ENCODE data around the gene SERPINB10.
"Not testable (repeated sequence)": the region's sequence is repeated elsewhere in the genome, so short reads cannot be mapped to it uniquely, and the experiment has no call there.

The SERPINB10 gene

DNA sequence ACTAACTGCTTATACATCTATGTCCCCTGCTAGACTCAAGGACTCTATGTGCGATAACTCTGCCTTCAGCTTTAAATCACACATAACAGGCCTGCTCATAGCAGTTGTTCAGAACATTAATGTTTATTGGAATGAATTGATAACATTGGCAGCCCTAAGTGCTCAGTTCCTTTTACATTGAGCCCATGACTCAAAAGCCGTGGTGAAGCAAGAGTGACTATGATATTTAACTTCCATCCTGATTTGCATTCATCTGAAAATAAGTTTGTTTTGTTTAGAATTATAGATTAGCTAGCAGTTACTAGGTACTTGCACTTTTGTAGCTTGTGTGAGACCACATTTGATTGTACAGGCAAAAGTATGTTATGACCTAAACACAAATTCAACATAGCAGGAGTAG is 14.3 kb downstream of the SERPINB10 start:
- Histone ChIP-seq H3K4me3 (ENCODE audit: low read depth, low read length) (no peak overlapping the region), H3K27ac (ENCODE audit: low read depth, low read length) (no peak overlapping the region), H3K36me3 (ENCODE audit: control insufficient read depth, insufficient read depth, low read length) (no peaks in the 10 kb centered on the region), H3K27me3 (ENCODE audit: control insufficient read depth, insufficient read depth, low read length) (no peaks in the 10 kb centered on the region), H3K4me1 (ENCODE audit: control insufficient read depth, insufficient read depth, low read length) (no peaks in the 10 kb centered on the region), H3K9ac (ENCODE audit: low read length) (no peak overlapping the region), H3K9me3 (ENCODE audit: control insufficient read depth, insufficient read depth, low read depth, low read length) (no peaks in the 10 kb centered on the region)

DNA sequence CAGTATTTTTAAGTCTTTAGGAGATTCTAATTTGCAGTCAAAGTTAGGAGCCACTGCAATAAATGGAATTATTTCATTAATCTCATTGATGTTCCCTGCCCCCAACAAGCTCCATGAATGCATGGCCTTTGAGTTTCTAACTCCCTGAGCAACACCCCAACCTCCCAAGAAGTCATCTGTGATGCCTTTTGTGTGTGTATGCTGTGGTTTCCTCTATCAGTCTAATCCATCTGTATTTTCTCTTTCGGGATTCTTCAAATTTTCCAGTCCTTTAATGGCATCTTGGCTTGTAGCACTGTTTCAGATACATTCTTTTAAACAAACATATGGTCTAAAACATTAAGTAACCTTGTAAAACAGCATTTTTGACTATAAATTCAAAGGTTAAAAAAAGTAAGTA is 16.8 kb downstream of the SERPINB10 start:
- Histone ChIP-seq H3K36me3 (ENCODE audit: control insufficient read depth, insufficient read depth, low read length) (no peaks in the 10 kb centered on the region), H3K9me3 (ENCODE audit: control insufficient read depth, insufficient read depth, low read depth, low read length) (no peaks in the 10 kb centered on the region), H3K27me3 (ENCODE audit: control insufficient read depth, insufficient read depth, low read length) (no peaks in the 10 kb centered on the region), H3K4me1 (ENCODE audit: control insufficient read depth, insufficient read depth, low read length) (no peaks in the 10 kb centered on the region), H3K4me3 (ENCODE audit: low read depth, low read length) (no peak overlapping the region), H3K27ac (ENCODE audit: low read depth, low read length) (no peak overlapping the region), H3K9ac (ENCODE audit: low read length) (no peak overlapping the region)

DNA sequence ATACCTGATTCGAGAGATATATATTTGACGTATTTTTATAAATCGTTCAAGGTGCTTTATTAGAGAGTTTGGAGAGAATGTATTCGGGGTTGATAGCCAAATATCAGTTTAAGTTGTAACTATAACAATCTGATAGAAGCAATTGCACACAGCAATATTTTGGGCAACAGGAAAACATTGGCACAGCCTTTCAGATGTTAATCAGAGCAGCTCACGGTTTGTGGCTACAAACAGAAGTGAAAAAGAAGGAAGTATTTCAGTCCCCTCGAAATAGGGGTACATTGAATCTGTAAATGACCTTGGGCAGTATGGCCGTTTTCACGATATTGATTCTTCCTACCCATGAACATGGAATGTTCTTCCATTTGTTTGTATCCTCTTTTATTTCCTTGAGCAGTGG is 20.6 kb downstream of the SERPINB10 start:
- Histone ChIP-seq H3K36me3 (ENCODE audit: control insufficient read depth, insufficient read depth, low read length) (no peaks in the 10 kb centered on the region), H3K9ac (ENCODE audit: low read length) (no peak overlapping the region), H3K9me3 (ENCODE audit: control insufficient read depth, insufficient read depth, low read depth, low read length) (no peaks in the 10 kb centered on the region), H3K27me3 (ENCODE audit: control insufficient read depth, insufficient read depth, low read length) (no peaks in the 10 kb centered on the region), H3K4me1 (ENCODE audit: control insufficient read depth, insufficient read depth, low read length) (no peaks in the 10 kb centered on the region), H3K4me3 (ENCODE audit: low read depth, low read length) (no peak overlapping the region), H3K27ac (ENCODE audit: low read depth, low read length) (no peak overlapping the region)

DNA sequence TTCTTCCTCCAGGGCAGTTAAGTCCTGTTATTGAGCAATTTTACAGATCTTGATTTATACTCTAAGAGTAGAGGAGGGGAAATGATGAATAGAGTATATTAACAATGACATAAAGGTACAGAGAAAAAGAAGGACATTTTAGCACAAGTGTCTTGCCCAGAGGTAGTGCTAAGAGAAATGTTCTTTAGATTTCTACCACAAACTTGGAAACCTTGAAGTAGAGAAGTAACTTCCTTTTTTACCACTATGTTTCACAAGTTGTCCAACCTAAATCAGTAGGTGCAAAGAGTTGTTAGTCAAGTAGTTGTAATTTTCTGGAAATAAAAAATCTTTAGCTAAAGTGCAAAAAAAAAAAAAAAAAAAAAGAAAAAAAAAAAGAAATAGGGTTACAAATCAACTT is 21.6 kb downstream of the SERPINB10 start:
- H3K27me3 ChIP-seq (ENCODE audit: control insufficient read depth, insufficient read depth, low read length); H3K27ac ChIP-seq (ENCODE audit: low read depth, low read length); H3K4me1 ChIP-seq (ENCODE audit: control insufficient read depth, insufficient read depth, low read length); H3K9ac ChIP-seq (ENCODE audit: low read length); H3K4me3 ChIP-seq (ENCODE audit: low read depth, low read length); H3K36me3 ChIP-seq (ENCODE audit: control insufficient read depth, insufficient read depth, low read length); H3K9me3 ChIP-seq (ENCODE audit: control insufficient read depth, insufficient read depth, low read depth, low read length): not testable (repeated sequence)

DNA sequence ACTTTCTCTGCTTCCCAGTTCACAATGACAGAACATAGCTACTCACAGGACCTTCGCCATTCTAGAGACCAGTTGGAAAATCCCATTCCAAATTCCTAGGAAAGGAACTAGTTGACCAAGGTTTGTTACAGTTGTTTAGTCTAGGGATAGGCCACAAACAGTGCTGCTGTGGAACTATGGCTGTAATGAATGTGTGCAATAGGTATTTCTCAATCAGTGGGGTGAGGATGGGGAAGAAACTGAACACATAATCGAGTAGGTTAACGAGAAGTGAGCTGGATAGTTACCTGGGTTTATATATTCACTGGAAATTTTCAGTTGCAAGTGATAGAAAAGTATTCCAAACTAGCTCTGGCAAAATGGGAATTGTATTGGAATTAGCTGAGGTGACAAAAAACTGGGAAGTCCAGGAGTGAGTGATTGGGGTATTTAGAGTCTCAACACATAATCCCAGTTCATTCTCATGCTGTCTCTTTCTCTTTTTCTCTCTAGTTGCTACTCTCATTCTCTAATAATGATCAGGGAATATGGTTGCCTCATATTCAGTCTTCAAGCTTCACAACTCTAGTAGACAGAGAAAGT is 23.1 kb downstream of the SERPINB10 start:
- no peaks in the 10 kb centered on the region for H3K9me3 ChIP-seq (ENCODE audit: control insufficient read depth, insufficient read depth, low read depth, low read length)
- H3K4me3 ChIP-seq (ENCODE audit: low read depth, low read length): no peak overlapping the region
- no peaks in the 10 kb centered on the region for H3K36me3 ChIP-seq (ENCODE audit: control insufficient read depth, insufficient read depth, low read length)
- H3K4me1 ChIP-seq (ENCODE audit: control insufficient read depth, insufficient read depth, low read length): no peaks in the 10 kb centered on the region
- no peak overlapping the region for H3K27ac ChIP-seq (ENCODE audit: low read depth, low read length)
- H3K9ac ChIP-seq (ENCODE audit: low read length): no peak overlapping the region
- peaks cover 14% of the 10 kb centered on the region for H3K27me3 ChIP-seq (ENCODE audit: control insufficient read depth, insufficient read depth, low read length)

DNA sequence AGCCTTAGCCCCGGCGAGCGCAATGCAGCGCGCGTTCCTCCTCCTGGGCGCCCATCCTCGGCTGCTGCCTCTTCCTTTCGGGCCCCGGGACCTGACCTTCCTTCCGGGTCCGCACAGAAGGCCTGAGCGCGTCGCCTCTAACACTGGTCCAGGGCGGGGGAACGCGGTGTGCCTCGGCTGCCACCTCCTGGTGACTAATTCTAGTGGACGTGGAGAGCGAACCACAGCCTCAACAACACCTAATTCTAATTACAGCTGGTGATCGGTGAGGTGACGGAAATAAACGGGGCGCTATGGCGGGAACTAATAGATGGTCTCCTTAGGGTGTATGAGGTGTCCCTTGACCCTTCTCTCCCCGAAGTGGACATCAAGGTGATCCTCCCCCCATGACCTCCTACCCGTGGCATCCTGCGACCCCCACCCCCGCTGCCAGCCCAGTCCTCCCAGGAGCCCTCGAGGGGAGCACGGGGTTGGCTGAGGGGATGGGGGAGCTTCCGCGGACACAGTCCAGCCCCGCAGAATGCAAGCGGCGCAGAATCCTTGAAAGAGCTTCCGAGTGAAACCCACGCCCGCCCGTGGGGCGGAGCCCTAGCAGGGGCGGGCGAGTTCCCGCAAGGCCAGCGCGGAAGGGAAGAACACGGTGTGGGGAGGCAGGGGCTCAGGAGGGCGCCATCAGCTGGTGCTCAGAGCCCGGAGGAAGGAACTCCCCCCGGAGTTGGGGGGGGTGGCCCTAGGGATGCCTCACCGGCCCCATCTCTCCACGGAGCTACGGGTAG is 28.6 kb downstream of the SERPINB10 start:
- Histone ChIP-seq H3K27me3 (ENCODE audit: control insufficient read depth, insufficient read depth, low read length) (peaks cover 48% of the 10 kb centered on the region), H3K36me3 (ENCODE audit: control insufficient read depth, insufficient read depth, low read length) (no peaks in the 10 kb centered on the region), H3K9me3 (ENCODE audit: control insufficient read depth, insufficient read depth, low read depth, low read length) (no peaks in the 10 kb centered on the region), H3K4me1 (ENCODE audit: control insufficient read depth, insufficient read depth, low read length) (no peaks in the 10 kb centered on the region), H3K4me3 (ENCODE audit: low read depth, low read length) (peak overlapping the region; percentile 65), H3K27ac (ENCODE audit: low read depth, low read length) (no peak overlapping the region), H3K9ac (ENCODE audit: low read length) (no peak overlapping the region)

DNA sequence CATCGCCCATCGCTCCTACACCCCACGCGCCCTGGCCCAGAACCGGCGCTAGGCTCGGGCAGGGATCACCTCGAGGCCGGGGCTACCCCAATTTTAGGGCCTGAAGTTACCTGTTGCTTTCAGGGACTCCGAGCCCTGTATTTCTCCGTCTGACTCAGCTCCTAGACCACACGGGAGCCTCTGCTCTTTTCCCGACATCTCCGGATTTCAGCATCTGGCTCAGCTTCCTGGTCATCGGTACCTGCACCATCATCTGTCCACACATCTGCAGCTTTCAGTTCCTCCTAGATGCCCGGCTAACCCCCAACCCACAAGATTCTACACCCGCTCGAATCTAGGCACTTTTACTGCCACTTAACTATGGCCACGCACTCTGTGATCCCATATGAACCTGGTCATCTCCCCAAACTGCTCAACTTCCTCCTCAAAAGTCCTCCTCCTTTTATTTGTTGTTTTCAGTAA is 29.2 kb downstream of the SERPINB10 start:
- H3K4me1 ChIP-seq (ENCODE audit: control insufficient read depth, insufficient read depth, low read length): no peaks in the 10 kb centered on the region
- no peak overlapping the region for H3K27ac ChIP-seq (ENCODE audit: low read depth, low read length)
- peaks cover 48% of the 10 kb centered on the region for H3K27me3 ChIP-seq (ENCODE audit: control insufficient read depth, insufficient read depth, low read length)
- no peaks in the 10 kb centered on the region for H3K36me3 ChIP-seq (ENCODE audit: control insufficient read depth, insufficient read depth, low read length)
- peak overlapping the region; percentile 65 for H3K4me3 ChIP-seq (ENCODE audit: low read depth, low read length)
- H3K9ac ChIP-seq (ENCODE audit: low read length): no peak overlapping the region
- no peaks in the 10 kb centered on the region for H3K9me3 ChIP-seq (ENCODE audit: control insufficient read depth, insufficient read depth, low read depth, low read length)

DNA sequence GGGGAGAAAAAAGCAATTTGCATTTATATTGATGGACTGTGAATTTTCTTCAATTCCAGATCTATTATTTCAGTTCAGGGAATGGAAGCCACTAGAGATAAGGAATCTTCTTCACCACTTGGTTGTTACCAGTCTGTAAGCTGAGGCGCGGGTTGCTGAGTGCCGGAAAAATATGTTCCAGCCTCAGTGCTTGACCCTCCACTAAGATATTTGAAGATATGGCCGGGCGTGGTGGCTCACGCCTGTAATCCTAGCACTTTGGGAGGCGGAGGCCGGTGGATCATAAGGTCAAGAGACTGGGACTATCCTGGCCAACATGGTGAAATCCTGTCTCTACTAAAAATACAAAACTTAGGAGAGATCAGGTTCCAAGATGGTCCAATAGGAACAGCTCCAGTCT is 32.2 kb downstream of the SERPINB10 start:
- Histone ChIP-seq H3K9ac (ENCODE audit: low read length) (no peak overlapping the region), H3K4me3 (ENCODE audit: low read depth, low read length) (peak overlapping the region; percentile 42; the same call in 1 of the 2 replicates), H3K9me3 (ENCODE audit: control insufficient read depth, insufficient read depth, low read depth, low read length) (no peaks in the 10 kb centered on the region), H3K36me3 (ENCODE audit: control insufficient read depth, insufficient read depth, low read length) (no peaks in the 10 kb centered on the region), H3K27ac (ENCODE audit: low read depth, low read length) (no peak overlapping the region), H3K27me3 (ENCODE audit: control insufficient read depth, insufficient read depth, low read length) (peaks cover 50% of the 10 kb centered on the region), H3K4me1 (ENCODE audit: control insufficient read depth, insufficient read depth, low read length) (no peaks in the 10 kb centered on the region)

DNA sequence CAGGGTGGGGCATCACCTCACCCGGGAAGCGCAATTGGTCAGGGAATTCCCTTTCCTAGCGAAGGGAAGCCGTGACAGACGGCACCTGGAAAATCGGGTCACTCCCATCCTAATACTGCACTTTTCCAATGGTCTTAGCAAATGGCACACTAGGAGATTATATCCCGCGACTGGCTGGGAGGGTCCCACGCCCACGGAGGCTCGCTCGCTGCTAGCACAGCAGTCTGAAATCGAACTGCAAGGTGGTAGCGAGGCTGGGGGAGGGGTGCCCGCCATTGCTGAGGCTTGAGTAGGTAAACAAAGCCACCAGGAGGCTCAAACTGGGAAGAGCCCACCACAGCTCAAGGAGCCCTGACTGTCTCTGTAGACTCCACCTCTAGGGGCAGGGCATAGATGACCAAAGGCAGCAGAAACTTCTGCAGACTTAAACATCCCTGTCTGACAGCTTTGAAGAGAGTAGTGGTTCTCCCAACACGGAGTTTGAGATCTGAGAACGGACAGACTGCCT is 32.8 kb downstream of the SERPINB10 start:
- peak overlapping the region; percentile 42 for H3K4me3 ChIP-seq (ENCODE audit: low read depth, low read length)
- H3K27me3 ChIP-seq (ENCODE audit: control insufficient read depth, insufficient read depth, low read length): peaks cover 44% of the 10 kb centered on the region
- not testable (repeated sequence) for H3K9ac ChIP-seq (ENCODE audit: low read length); H3K9me3 ChIP-seq (ENCODE audit: control insufficient read depth, insufficient read depth, low read depth, low read length); H3K36me3 ChIP-seq (ENCODE audit: control insufficient read depth, insufficient read depth, low read length); H3K27ac ChIP-seq (ENCODE audit: low read depth, low read length); H3K4me1 ChIP-seq (ENCODE audit: control insufficient read depth, insufficient read depth, low read length)

DNA sequence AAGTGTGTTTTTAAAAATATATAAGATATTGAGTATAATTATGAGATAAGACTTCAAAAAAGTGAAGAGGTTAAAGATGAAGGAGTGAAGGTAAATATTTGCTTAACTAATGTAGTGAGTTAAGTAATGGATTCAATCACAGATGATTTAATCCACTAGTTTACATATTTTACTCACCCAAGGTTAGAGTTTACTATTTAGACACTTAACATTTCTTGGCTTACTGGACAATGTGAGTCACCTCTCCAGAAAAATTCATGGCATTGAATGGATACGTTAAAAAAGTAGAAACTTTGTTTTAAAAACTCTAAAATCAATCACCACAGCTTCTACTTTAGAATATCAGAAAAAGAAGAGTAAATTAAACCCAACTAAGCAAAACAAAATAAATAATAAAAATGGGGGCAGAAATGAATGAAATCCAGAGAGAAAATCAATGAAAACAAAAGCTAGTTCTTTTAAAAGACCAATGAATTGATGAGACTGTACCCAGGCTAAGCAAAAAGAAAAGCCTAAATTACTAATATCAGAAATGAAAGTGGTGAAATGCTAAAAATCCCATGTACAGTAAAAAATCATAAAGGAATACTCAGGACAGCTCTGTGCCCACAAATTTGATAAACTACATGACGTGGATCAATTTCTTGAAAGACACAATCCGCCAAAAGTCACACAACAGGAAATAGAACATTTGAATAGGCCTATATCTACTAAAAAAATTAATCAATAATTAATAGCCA is 39.5 kb downstream of the SERPINB10 start:
- H3K4me1 ChIP-seq (ENCODE audit: control insufficient read depth, insufficient read depth, low read length): no peaks in the 10 kb centered on the region
- no peak overlapping the region for H3K27ac ChIP-seq (ENCODE audit: low read depth, low read length)
- H3K27me3 ChIP-seq (ENCODE audit: control insufficient read depth, insufficient read depth, low read length): peaks cover 19% of the 10 kb centered on the region
- no peaks in the 10 kb centered on the region for H3K9me3 ChIP-seq (ENCODE audit: control insufficient read depth, insufficient read depth, low read depth, low read length)
- H3K4me3 ChIP-seq (ENCODE audit: low read depth, low read length): no peak overlapping the region
- no peaks in the 10 kb centered on the region for H3K36me3 ChIP-seq (ENCODE audit: control insufficient read depth, insufficient read depth, low read length)
- no peak overlapping the region for H3K9ac ChIP-seq (ENCODE audit: low read length)
